Right lobe of liver (tissue), 4 donors: ENCODE results near the gene FAM240B.

ENCODE experiments used
- CTCF ChIP-seq, 4 donors: fragments of 200-600 bp in 3 of 4; fragments of 450-650 bp in 1 of 4; IDR thresholded peaks; one replicate each; pipeline versions ENCODE4 v1.5.1 to v1.8.0; 2016 to 2022; ENCODE audit warnings: antibody characterized with exemption in 4 of 4, mild to moderate bottlenecking in 2 of 4
- POLR2A ChIP-seq: fragments of 450-650 bp; IDR thresholded peaks from one replicate; pipeline ENCODE4 v1.6.1; 2017; ENCODE audit warnings: antibody characterized with exemption, mild to moderate bottlenecking
- donor health status: DM: no; HTN: no; CAD: no.
- donor health status: DM: no; HTN: no; CAD: no.
- donor health status: DM: no; HTN: yes; CAD: no.

DNA sequence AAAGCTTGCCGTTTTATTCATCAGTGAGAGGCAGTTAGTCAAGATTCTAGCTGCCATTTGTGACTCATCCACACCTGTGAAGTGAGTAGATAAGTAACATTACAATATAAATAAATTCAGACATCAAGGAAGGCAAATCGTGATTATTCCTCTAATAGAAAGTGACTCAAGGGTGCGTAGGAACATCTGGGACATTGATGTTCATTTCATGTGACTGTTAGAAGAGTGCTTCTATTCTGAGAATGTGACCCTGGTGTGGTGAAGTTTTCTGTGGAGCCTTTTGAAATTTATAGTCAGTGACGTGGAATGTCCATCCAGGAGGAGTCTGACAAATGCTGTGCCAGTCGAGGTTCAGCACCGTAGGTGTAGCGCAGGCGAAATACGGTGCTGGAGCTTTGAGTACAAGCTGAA, 48.4 kb upstream of the FAM240B start:
- TF ChIP-seq CTCF (IDR thresholded peaks at IDR 0.05): no peak
- no peak for TF ChIP-seq POLR2A
